Measurements from ENCODE around the gene AGR3. TPM values are rescaled to one million over a fixed set of nuclear protein-coding genes. Genes with fewer than 3 reads are reported as not detected.

AGR3 gene
- total RNA-seq, 1 experiment from 2014 or later, result 1.2 TPM

DNA sequence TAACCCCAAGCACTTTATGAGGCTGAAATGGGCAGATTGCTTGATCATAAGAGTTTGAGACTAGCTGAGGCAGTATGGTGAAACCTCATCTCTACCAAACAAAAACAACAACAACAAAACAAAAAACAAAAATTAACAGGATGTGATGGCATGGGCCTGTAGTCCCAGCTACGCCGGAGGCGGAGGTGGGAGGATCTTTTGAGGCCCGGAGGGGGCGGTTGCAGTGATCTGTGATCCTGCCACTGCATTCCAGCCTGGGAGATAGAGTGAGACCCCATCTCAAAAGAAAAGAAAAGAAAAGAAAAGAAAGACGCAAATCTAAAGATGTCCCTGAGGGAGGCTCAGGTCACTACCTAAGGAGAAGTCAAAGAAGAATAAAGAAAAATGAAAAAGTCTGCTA is 41.7 kb downstream of the AGR3 start:
- CTCF ChIA-PET, result no interaction called here
- DNase-seq, result no peak
- Mint-ChIP-seq H3K27me3 (ENCODE audit: insufficient read depth, unreplicated experiment) (no peaks in the 10 kb centered on the region), H3K27ac (ENCODE audit: unreplicated experiment) (no peak overlapping the region), H3K4me1 (ENCODE audit: low read depth, unreplicated experiment) (peaks cover 19% of the 10 kb centered on the region), H3K9me3 (ENCODE audit: unreplicated experiment) (peaks cover 25% of the 10 kb centered on the region), H3K36me3 (ENCODE audit: insufficient read depth, unreplicated experiment) (no peaks in the 10 kb centered on the region), H3K4me3 (ENCODE audit: unreplicated experiment) (no peak overlapping the region)
- intact Hi-C loops (cut with micrococcal nuclease; ENCODE audit: unreplicated experiment), result no loop called here
- H3K4me3 ChIP-seq (ENCODE audit: low read depth, low read length), result no peak overlapping the region
- no peaks in the 10 kb centered on the region for H3K36me3 ChIP-seq (ENCODE audit: control insufficient read depth, insufficient read depth, low read length)
- TF ChIP-seq, protein P1, sequence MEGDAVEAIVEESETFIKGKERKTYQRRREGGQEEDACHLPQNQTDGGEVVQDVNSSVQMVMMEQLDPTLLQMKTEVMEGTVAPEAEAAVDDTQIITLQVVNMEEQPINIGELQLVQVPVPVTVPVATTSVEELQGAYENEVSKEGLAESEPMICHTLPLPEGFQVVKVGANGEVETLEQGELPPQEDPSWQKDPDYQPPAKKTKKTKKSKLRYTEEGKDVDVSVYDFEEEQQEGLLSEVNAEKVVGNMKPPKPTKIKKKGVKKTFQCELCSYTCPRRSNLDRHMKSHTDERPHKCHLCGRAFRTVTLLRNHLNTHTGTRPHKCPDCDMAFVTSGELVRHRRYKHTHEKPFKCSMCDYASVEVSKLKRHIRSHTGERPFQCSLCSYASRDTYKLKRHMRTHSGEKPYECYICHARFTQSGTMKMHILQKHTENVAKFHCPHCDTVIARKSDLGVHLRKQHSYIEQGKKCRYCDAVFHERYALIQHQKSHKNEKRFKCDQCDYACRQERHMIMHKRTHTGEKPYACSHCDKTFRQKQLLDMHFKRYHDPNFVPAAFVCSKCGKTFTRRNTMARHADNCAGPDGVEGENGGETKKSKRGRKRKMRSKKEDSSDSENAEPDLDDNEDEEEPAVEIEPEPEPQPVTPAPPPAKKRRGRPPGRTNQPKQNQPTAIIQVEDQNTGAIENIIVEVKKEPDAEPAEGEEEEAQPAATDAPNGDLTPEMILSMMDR (IDR thresholded peaks at IDR 0.05; ENCODE audit: insufficient read depth in 1 of 2, low read depth in 1 of 2, low read length in 1 of 2, severe bottlenecking in 1 of 2, unreplicated experiment in 1 of 2), result no peak
- H3K27me3 ChIP-seq (replicated peaks; ENCODE audit: control insufficient read depth, insufficient read depth, low read length), result no peaks in the 10 kb centered on the region
- peaks cover 6% of the 10 kb centered on the region; the same call in 1 of the 2 replicates for H3K9me3 ChIP-seq
- no TSS peak for BruUV-seq (replicated peaks)
- POLR2A ChIA-PET, result no interaction called here
- peaks cover 6% of the 10 kb centered on the region for H3K4me1 ChIP-seq

DNA sequence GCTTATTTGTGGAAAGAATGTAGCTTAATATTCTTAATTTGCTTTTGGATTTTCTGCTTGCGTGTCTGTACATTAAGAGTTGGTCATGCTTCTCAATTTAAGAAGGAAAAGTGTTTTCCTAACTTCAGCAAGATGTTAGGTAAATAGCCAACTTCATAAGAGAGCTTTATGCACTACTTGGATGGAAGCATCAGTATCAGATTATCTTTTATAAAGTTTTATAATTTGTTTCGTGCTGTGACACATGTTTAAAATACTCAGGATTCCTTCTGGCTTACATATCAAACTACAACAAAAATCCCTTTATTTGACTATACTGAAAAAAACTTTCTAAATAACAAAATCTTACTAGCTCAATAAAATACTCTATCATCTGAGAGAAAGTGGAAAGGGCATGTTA is 42.1 kb downstream of the AGR3 start:
- Mint-ChIP-seq H3K4me3 (ENCODE audit: unreplicated experiment) (no peak overlapping the region), H3K27ac (ENCODE audit: unreplicated experiment) (no peak overlapping the region), H3K4me1 (ENCODE audit: low read depth, unreplicated experiment) (peaks cover 17% of the 10 kb centered on the region), H3K27me3 (ENCODE audit: insufficient read depth, unreplicated experiment) (no peaks in the 10 kb centered on the region), H3K9me3 (ENCODE audit: unreplicated experiment) (peaks cover 21% of the 10 kb centered on the region), H3K36me3 (ENCODE audit: insufficient read depth, unreplicated experiment) (no peaks in the 10 kb centered on the region)
- CTCF ChIA-PET, result no interaction called here
- H3K36me3 ChIP-seq (ENCODE audit: control insufficient read depth, insufficient read depth, low read length), result no peaks in the 10 kb centered on the region
- POLR2A ChIA-PET, result no interaction called here
- no peaks in the 10 kb centered on the region for H3K27me3 ChIP-seq (replicated peaks; ENCODE audit: control insufficient read depth, insufficient read depth, low read length)
- DNase-seq, result no peak
- H3K9me3 ChIP-seq, result peaks cover 6% of the 10 kb centered on the region; the same call in 1 of the 2 replicates
- TF ChIP-seq, protein P1 (IDR thresholded peaks at IDR 0.05; ENCODE audit: insufficient read depth in 1 of 2, low read depth in 1 of 2, low read length in 1 of 2, severe bottlenecking in 1 of 2, unreplicated experiment in 1 of 2), result no peak
- peaks cover 4% of the 10 kb centered on the region; the same call in 1 of the 2 replicates for H3K4me1 ChIP-seq
- H3K4me3 ChIP-seq (ENCODE audit: low read depth, low read length), result no peak overlapping the region
- no TSS peak for BruUV-seq (replicated peaks)
- intact Hi-C loops (cut with micrococcal nuclease; ENCODE audit: unreplicated experiment), result loop anchor here (2.0 kb wide), 1 partner anchor 17 kb away; no protein-coding TSS in a partner anchor

DNA sequence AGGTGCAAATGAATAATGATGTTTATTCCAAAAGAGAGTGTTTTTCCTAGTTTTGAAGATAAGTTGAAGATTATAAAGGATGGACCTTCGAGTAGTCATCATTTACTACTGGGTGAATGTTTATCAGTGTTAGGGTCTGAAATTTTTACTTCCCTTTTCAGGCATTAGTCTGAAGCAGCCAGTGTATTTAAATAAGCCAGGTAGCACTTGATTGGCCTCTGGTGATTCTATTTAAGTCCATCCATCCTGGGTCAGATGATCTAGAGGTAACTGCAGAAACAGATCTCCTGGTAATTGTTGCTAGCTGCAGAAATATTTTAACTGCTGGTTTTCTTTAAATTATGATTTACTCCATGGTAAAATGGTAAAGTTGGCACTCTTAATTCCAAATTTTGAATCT is 42.9 kb downstream of the AGR3 start:
- peaks cover 4% of the 10 kb centered on the region; the same call in 1 of the 2 replicates for H3K4me1 ChIP-seq
- no peaks in the 10 kb centered on the region for H3K27me3 Mint-ChIP-seq (ENCODE audit: insufficient read depth, unreplicated experiment)
- no peak for DNase-seq
- peaks cover 6% of the 10 kb centered on the region; the same call in 1 of the 2 replicates for H3K9me3 ChIP-seq
- intact Hi-C loops (cut with micrococcal nuclease; ENCODE audit: unreplicated experiment), result loop anchor here (2.0 kb wide), 1 partner anchor 16 kb away; no protein-coding TSS in a partner anchor
- TF ChIP-seq, protein P1 (IDR thresholded peaks at IDR 0.05; ENCODE audit: insufficient read depth in 1 of 2, low read depth in 1 of 2, low read length in 1 of 2, severe bottlenecking in 1 of 2, unreplicated experiment in 1 of 2), result no peak
- no peaks in the 10 kb centered on the region for H3K36me3 Mint-ChIP-seq (ENCODE audit: insufficient read depth, unreplicated experiment)
- BruUV-seq (replicated peaks), result no TSS peak
- H3K27me3 ChIP-seq (replicated peaks; ENCODE audit: control insufficient read depth, insufficient read depth, low read length), result no peaks in the 10 kb centered on the region
- POLR2A ChIA-PET, result no interaction called here
- CTCF ChIA-PET, result no interaction called here
- no peaks in the 10 kb centered on the region for H3K36me3 ChIP-seq (ENCODE audit: control insufficient read depth, insufficient read depth, low read length)
- H3K4me1 Mint-ChIP-seq (ENCODE audit: low read depth, unreplicated experiment), result peaks cover 15% of the 10 kb centered on the region
- no peak overlapping the region for H3K27ac Mint-ChIP-seq (ENCODE audit: unreplicated experiment)
- H3K4me3 Mint-ChIP-seq (ENCODE audit: unreplicated experiment), result no peak overlapping the region
- H3K4me3 ChIP-seq (ENCODE audit: low read depth, low read length), result no peak overlapping the region
- peaks cover 14% of the 10 kb centered on the region for H3K9me3 Mint-ChIP-seq (ENCODE audit: unreplicated experiment)
